Measurements from ENCODE around the gene BCL11B.

DNA sequence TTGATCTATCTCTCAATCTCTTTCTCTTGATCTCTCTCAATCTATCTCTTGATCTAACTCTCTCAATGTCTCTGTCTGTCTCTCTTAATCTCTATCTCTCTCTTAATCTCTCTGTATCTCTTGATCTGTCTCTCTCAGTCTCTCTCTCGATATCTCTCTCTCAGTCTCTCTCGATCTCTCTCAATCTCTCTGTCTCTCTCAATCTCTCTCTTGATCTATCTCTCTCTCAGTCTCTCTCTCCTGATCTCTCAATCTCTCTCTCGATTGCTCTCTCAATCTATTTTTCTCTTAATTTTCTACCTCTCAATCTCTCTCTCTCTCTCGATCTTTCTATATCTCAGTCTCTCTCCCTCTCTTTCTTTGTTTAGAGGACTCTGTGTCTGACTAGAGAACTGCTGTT, 126.7 kb downstream of the BCL11B start:
- TF ChIP-seq, protein P1, sequence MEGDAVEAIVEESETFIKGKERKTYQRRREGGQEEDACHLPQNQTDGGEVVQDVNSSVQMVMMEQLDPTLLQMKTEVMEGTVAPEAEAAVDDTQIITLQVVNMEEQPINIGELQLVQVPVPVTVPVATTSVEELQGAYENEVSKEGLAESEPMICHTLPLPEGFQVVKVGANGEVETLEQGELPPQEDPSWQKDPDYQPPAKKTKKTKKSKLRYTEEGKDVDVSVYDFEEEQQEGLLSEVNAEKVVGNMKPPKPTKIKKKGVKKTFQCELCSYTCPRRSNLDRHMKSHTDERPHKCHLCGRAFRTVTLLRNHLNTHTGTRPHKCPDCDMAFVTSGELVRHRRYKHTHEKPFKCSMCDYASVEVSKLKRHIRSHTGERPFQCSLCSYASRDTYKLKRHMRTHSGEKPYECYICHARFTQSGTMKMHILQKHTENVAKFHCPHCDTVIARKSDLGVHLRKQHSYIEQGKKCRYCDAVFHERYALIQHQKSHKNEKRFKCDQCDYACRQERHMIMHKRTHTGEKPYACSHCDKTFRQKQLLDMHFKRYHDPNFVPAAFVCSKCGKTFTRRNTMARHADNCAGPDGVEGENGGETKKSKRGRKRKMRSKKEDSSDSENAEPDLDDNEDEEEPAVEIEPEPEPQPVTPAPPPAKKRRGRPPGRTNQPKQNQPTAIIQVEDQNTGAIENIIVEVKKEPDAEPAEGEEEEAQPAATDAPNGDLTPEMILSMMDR (IDR thresholded peaks at IDR 0.05; ENCODE audit: low read length): no peak
- TF ChIP-seq EZH2 (IDR thresholded peaks at IDR 0.05; ENCODE audit: borderline replicate concordance, low read length): no peak
